ENCODE results near the gene PHTF2. TPM values are rescaled to one million over a fixed set of nuclear protein-coding genes. Genes with fewer than 3 reads are reported as not detected.

The PHTF2 gene
- total RNA-seq, 1 experiment from 2014 or later: 26.7 TPM

DNA sequence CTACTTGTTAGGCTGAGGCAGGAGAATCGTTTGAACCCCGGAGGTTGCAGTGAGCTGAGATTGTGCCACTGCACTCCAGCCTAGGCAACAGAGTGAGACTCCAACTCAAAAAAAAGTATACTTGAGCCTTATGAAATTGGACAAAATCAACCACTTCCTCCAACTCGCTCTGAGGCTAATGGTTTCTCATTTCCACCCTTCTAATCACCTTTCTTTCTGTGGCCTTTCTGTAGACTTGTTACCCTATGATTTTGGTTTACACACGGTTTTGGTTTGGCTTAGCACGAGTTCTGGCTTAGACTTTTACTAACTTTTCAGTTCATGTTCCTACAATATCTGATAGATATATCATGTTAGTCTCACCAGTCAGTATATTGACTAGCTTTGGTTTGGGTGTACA lies 152.0 kb downstream of the PHTF2 start:
- no peak overlapping the region for H2AFZ ChIP-seq (ENCODE audit: low read depth, low read length, poor library complexity, severe bottlenecking)
- H3K9me3 ChIP-seq (ENCODE audit: control insufficient read depth in 1 of 2, insufficient read depth in 1 of 2, low read depth in 1 of 2, low read length in 2 of 2): no peaks in the 10 kb centered on the region
- no peaks in the 10 kb centered on the region for H3K27me3 ChIP-seq (ENCODE audit: insufficient read depth, low read length)
- H4K20me1 ChIP-seq (ENCODE audit: insufficient read depth): no peaks in the 10 kb centered on the region; the same call in 1 of the 2 replicates
- no peak overlapping the region for H3K4me3 ChIP-seq (replicated peaks in 1 of 2; ENCODE audit: low read depth in 1 of 2, low read length in 2 of 2)
- intact Hi-C loops (cut with micrococcal nuclease): no loop called here
- ChIA-PET RAD21 (ENCODE audit: low non-redundant PET in 1 of 2, low total read pairs in 2 of 2, uncharacterized antibody in 2 of 2, unreplicated experiment in 2 of 2) (no interaction called here), POLR2A (no interaction called here), CTCF (no interaction called here)
- H3K9me2 ChIP-seq (ENCODE audit: insufficient read depth): no peaks in the 10 kb centered on the region
- H3K4me2 ChIP-seq (ENCODE audit: low read length): no peak overlapping the region
- no TSS peak for BruUV-seq (replicated peaks)
- H3K79me2 ChIP-seq (ENCODE audit: insufficient read depth, low read length): no peaks in the 10 kb centered on the region
- no peak for DNase-seq (ENCODE audit: low read depth, low spot score)
- no peak overlapping the region for H3K27ac ChIP-seq (ENCODE audit: low read depth, low read length)
- ATAC-seq: no peak
- no peaks in the 10 kb centered on the region for H3K4me1 ChIP-seq (ENCODE audit: control insufficient read depth in 1 of 2, insufficient read depth in 2 of 2, low read length in 2 of 2)
- TF ChIP-seq SP1 (IDR thresholded peaks at IDR 0.05; ENCODE audit: low read depth) (no peak), ZFX (IDR thresholded peaks at IDR 0.05) (no peak), YY1 (IDR thresholded peaks at IDR 0.05; ENCODE audit: extremely low read depth, insufficient replicate concordance, low read depth, low read length) (no peak), TCF7L2 (IDR thresholded peaks at IDR 0.05; ENCODE audit: borderline replicate concordance, extremely low read depth, insufficient read depth, insufficient read length) (no peak), EZH2phosphoT487 (IDR thresholded peaks at IDR 0.05; ENCODE audit: borderline replicate concordance) (no peak), CBX3 (IDR thresholded peaks at IDR 0.05; ENCODE audit: low read depth) (no peak), ZNF274 (IDR thresholded peaks at IDR 0.05; ENCODE audit: low read depth, low read length) (no peak), SIN3A (IDR thresholded peaks at IDR 0.05; ENCODE audit: low read depth) (no peak)
- H3K9ac ChIP-seq (ENCODE audit: low read length): no peak overlapping the region
- no peaks in the 10 kb centered on the region for H3K36me3 ChIP-seq (ENCODE audit: control insufficient read depth in 1 of 2, insufficient read depth in 2 of 2, low read length in 2 of 2)

DNA sequence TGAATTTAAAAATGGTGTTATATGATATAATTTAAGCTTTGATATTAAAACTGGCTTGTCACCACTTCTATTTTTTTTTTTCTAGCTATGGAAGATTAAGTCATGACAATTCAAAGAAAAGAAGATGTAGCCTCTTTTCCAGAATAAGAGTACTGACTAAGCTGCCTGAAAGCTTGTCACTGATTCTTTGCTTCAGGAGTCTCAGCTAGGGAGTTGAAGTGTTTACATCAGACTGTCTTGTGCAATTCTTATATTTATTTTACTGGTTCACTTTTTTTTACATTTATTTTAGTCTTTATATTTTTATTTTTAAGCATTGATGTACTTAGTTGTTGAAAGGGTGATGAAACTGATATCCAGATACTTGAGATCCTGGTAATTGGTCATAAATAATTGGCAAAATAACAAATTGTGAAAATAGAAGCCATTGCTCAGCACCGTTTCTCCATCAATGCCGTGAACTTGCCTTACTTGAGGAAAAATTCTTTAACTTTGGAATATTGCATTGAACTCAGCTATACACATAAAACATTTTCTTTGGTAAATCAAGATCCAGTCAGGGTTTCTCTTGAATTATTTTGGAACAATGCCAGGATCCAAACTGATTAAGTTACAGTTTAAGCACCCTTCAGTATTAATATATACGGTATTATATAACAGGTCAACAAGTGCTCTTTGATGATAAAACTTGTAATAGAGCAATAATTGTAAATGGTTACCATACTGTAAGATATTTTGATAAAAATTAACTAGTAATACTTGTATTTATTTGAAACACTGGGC lies 156.4 kb downstream of the PHTF2 start:
- no peaks in the 10 kb centered on the region for H3K79me2 ChIP-seq (ENCODE audit: insufficient read depth, low read length)
- ATAC-seq: no peak
- H2AFZ ChIP-seq (ENCODE audit: low read depth, low read length, poor library complexity, severe bottlenecking): no peak overlapping the region
- H3K4me1 ChIP-seq (ENCODE audit: control insufficient read depth in 1 of 2, insufficient read depth in 2 of 2, low read length in 2 of 2): no peaks in the 10 kb centered on the region
- no peaks in the 10 kb centered on the region for H3K9me2 ChIP-seq (ENCODE audit: insufficient read depth)
- no peak for DNase-seq (ENCODE audit: low read depth, low spot score)
- no peaks in the 10 kb centered on the region for H3K27me3 ChIP-seq (ENCODE audit: insufficient read depth, low read length)
- no peak overlapping the region for H3K27ac ChIP-seq (ENCODE audit: low read depth, low read length)
- ChIA-PET RAD21 (ENCODE audit: low non-redundant PET in 1 of 2, low total read pairs in 2 of 2, uncharacterized antibody in 2 of 2, unreplicated experiment in 2 of 2) (no interaction called here), POLR2A (no interaction called here), CTCF (no interaction called here)
- no peak overlapping the region for H3K4me3 ChIP-seq (replicated peaks in 1 of 2; ENCODE audit: low read depth in 1 of 2, low read length in 2 of 2)
- no peaks in the 10 kb centered on the region for H4K20me1 ChIP-seq (ENCODE audit: insufficient read depth)
- intact Hi-C loops (cut with micrococcal nuclease): no loop called here
- H3K36me3 ChIP-seq (ENCODE audit: control insufficient read depth in 1 of 2, insufficient read depth in 2 of 2, low read length in 2 of 2): no peaks in the 10 kb centered on the region
- BruUV-seq (replicated peaks): no TSS peak
- no peak overlapping the region for H3K4me2 ChIP-seq (ENCODE audit: low read length)
- H3K9ac ChIP-seq (ENCODE audit: low read length): no peak overlapping the region
- H3K9me3 ChIP-seq (ENCODE audit: control insufficient read depth in 1 of 2, insufficient read depth in 1 of 2, low read depth in 1 of 2, low read length in 2 of 2): no peaks in the 10 kb centered on the region
- TF ChIP-seq ZFX (IDR thresholded peaks at IDR 0.05): no peak
- no peak for TF ChIP-seq EZH2phosphoT487 (IDR thresholded peaks at IDR 0.05; ENCODE audit: borderline replicate concordance)
- no peak for TF ChIP-seq YY1 (IDR thresholded peaks at IDR 0.05; ENCODE audit: extremely low read depth, insufficient replicate concordance, low read depth, low read length)
- TF ChIP-seq SIN3A (IDR thresholded peaks at IDR 0.05; ENCODE audit: low read depth): no peak
- TF ChIP-seq POLR2A (IDR thresholded peaks at IDR 0.05; ENCODE audit: borderline replicate concordance, extremely low read depth, insufficient read depth, insufficient read length): no peak
- TF ChIP-seq, protein P1, sequence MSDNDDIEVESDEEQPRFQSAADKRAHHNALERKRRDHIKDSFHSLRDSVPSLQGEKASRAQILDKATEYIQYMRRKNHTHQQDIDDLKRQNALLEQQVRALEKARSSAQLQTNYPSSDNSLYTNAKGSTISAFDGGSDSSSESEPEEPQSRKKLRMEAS (IDR thresholded peaks at IDR 0.05): no peak
- no peak for TF ChIP-seq SP1 (IDR thresholded peaks at IDR 0.05; ENCODE audit: low read depth)
- TF ChIP-seq, protein P2, sequence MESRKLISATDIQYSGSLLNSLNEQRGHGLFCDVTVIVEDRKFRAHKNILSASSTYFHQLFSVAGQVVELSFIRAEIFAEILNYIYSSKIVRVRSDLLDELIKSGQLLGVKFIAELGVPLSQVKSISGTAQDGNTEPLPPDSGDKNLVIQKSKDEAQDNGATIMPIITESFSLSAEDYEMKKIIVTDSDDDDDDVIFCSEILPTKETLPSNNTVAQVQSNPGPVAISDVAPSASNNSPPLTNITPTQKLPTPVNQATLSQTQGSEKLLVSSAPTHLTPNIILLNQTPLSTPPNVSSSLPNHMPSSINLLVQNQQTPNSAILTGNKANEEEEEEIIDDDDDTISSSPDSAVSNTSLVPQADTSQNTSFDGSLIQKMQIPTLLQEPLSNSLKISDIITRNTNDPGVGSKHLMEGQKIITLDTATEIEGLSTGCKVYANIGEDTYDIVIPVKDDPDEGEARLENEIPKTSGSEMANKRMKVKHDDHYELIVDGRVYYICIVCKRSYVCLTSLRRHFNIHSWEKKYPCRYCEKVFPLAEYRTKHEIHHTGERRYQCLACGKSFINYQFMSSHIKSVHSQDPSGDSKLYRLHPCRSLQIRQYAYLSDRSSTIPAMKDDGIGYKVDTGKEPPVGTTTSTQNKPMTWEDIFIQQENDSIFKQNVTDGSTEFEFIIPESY (IDR thresholded peaks at IDR 0.05; ENCODE audit: extremely low read depth, insufficient replicate concordance, low read length): no peak
- no peak for TF ChIP-seq TCF7L2 (IDR thresholded peaks at IDR 0.05; ENCODE audit: borderline replicate concordance, extremely low read depth, insufficient read depth, insufficient read length)
- no peak for TF ChIP-seq FOSL1 (IDR thresholded peaks at IDR 0.05; ENCODE audit: low read depth)
- TF ChIP-seq, protein P3, sequence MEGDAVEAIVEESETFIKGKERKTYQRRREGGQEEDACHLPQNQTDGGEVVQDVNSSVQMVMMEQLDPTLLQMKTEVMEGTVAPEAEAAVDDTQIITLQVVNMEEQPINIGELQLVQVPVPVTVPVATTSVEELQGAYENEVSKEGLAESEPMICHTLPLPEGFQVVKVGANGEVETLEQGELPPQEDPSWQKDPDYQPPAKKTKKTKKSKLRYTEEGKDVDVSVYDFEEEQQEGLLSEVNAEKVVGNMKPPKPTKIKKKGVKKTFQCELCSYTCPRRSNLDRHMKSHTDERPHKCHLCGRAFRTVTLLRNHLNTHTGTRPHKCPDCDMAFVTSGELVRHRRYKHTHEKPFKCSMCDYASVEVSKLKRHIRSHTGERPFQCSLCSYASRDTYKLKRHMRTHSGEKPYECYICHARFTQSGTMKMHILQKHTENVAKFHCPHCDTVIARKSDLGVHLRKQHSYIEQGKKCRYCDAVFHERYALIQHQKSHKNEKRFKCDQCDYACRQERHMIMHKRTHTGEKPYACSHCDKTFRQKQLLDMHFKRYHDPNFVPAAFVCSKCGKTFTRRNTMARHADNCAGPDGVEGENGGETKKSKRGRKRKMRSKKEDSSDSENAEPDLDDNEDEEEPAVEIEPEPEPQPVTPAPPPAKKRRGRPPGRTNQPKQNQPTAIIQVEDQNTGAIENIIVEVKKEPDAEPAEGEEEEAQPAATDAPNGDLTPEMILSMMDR (IDR thresholded peaks at IDR 0.05 in 2 of 3, conservative IDR thresholded peaks at IDR 0.05 in 1 of 3; ENCODE audit: borderline replicate concordance in 1 of 3, insufficient read depth in 1 of 3, low read depth in 2 of 3, low read length in 2 of 3): no peak
- no peak for TF ChIP-seq POLR2AphosphoS5 (IDR thresholded peaks at IDR 0.05; ENCODE audit: low read depth, low read length)
- TF ChIP-seq RAD21 (IDR thresholded peaks at IDR 0.05; ENCODE audit: low read depth): no peak

Data from HCT116 (cell line).